ENCODE measurements around the gene DCP1B. TPM values are rescaled to one million over a fixed set of nuclear protein-coding genes. Genes with fewer than 3 reads are reported as not detected.

DCP1B gene
- total and polyA plus RNA-seq, 2 experiments from 2014 or later, result 27.8 to 27.9 TPM

DNA sequence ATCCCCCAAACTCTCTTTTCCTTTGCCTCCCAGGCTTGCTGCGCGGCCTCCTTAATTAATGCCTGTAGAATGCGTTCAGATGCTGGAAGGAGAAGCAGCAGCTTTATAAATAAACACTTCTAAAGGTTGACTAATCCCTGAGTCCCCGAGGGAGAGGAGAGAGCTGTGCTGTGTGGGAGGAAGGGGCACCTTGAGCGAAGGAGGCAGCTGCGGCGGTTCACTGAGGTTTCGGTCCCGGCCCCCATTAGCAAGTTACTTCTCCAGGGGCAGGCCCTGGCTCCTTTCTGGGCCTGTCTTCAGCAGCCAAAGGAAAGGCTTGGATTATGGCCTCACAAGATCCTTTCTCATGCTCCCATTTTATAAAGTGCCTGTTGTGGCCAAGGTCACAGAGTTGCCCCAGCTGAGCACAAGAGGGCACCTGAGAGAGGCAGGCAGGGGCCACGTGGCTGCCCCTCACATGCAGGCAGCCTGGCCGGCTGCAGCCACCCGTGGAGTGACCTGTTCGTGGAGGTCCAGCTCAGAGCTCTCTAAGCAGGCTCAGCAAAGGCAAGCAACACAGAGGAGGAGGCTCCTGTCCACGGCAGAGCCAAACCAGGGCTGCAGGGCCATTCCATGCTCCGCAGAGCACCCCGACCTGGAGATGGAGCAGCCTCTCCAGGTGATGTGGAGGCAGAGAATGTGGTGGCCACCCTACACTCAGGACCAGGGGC lies 70.8 kb downstream of the DCP1B start:
- H3K27me3 ChIP-seq, result no peaks in the 10 kb centered on the region
- H3K4me1 ChIP-seq (ENCODE audit: low read depth), result peaks cover under 1% of the 10 kb centered on the region
- no peaks in the 10 kb centered on the region for H3K9me3 ChIP-seq (ENCODE audit: low read depth)
- no peak overlapping the region for H3K27ac ChIP-seq
- DNase-seq (ENCODE audit: low read depth in 1 of 2, low spot score in 1 of 2), result no peak
- TF ChIP-seq, protein P1, sequence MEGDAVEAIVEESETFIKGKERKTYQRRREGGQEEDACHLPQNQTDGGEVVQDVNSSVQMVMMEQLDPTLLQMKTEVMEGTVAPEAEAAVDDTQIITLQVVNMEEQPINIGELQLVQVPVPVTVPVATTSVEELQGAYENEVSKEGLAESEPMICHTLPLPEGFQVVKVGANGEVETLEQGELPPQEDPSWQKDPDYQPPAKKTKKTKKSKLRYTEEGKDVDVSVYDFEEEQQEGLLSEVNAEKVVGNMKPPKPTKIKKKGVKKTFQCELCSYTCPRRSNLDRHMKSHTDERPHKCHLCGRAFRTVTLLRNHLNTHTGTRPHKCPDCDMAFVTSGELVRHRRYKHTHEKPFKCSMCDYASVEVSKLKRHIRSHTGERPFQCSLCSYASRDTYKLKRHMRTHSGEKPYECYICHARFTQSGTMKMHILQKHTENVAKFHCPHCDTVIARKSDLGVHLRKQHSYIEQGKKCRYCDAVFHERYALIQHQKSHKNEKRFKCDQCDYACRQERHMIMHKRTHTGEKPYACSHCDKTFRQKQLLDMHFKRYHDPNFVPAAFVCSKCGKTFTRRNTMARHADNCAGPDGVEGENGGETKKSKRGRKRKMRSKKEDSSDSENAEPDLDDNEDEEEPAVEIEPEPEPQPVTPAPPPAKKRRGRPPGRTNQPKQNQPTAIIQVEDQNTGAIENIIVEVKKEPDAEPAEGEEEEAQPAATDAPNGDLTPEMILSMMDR (IDR thresholded peaks at IDR 0.05; ENCODE audit: low read depth, low read length), result no peak
- H3K4me3 ChIP-seq, result no peak overlapping the region
- H3K36me3 ChIP-seq, result no peaks in the 10 kb centered on the region

DNA sequence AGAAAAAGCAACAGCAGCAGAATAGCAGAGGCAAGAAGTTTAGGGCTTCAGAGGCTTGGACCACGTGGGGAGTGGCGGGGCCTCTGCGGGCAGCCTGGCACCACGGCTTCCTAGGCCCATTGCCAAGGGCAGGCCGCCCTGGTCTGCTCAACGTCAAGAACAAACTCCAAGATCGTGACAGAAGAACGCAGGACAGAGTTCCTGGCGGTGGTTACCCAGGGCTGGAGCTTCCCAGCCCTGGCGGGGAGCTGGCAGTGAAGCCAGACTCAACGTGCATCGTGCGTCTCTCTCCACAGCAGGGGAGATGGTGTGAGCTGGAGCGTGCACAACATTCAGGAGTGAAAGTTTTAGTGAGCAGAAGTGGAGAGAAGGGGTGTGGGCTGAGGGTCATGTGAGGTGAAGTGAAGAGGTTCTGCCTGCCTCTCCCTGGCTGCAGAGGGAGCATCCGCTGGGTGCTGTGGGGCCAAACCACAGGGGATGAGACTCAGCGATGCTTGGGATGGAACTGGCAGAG lies 71.9 kb downstream of the DCP1B start:
- Histone ChIP-seq H3K27me3 (no peaks in the 10 kb centered on the region), H3K4me3 (no peak overlapping the region), H3K4me1 (ENCODE audit: low read depth) (peaks cover 11% of the 10 kb centered on the region), H3K36me3 (no peaks in the 10 kb centered on the region), H3K9me3 (ENCODE audit: low read depth) (no peaks in the 10 kb centered on the region), H3K27ac (peak overlapping the region; percentile 1)
- TF ChIP-seq, protein P1 (IDR thresholded peaks at IDR 0.05; ENCODE audit: low read depth, low read length), result no peak
- peak in 1 of 2 donors; percentile 16 for DNase-seq (ENCODE audit: low read depth in 1 of 2, low spot score in 1 of 2)

DNA sequence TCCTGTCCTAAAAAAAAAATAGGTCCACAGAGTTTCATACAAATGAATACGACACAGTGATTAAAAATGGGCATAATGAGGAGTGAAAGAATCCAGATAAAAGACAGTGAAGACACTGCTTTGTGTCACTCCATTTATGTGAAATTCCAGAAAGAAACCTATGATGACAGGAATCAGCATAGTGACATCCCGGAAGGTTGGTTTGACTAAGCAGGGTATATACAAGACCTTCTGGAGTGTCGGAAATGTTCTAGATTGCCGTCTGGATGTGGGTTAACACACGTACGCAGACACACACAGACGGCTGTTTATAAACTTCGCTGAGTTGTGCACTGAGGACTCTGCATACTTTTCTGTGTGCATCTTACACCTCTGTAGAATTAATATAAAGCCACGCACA lies 72.6 kb downstream of the DCP1B start:
- no peak overlapping the region for H3K27ac ChIP-seq
- H3K4me3 ChIP-seq, result no peak overlapping the region
- no peaks in the 10 kb centered on the region for H3K27me3 ChIP-seq
- no peak for DNase-seq (ENCODE audit: low read depth in 1 of 2, low spot score in 1 of 2)
- no peaks in the 10 kb centered on the region for H3K9me3 ChIP-seq (ENCODE audit: low read depth)
- TF ChIP-seq, protein P1 (IDR thresholded peaks at IDR 0.05; ENCODE audit: low read depth, low read length), result no peak
- H3K4me1 ChIP-seq (ENCODE audit: low read depth), result peaks cover 11% of the 10 kb centered on the region
- H3K36me3 ChIP-seq, result no peaks in the 10 kb centered on the region

DNA sequence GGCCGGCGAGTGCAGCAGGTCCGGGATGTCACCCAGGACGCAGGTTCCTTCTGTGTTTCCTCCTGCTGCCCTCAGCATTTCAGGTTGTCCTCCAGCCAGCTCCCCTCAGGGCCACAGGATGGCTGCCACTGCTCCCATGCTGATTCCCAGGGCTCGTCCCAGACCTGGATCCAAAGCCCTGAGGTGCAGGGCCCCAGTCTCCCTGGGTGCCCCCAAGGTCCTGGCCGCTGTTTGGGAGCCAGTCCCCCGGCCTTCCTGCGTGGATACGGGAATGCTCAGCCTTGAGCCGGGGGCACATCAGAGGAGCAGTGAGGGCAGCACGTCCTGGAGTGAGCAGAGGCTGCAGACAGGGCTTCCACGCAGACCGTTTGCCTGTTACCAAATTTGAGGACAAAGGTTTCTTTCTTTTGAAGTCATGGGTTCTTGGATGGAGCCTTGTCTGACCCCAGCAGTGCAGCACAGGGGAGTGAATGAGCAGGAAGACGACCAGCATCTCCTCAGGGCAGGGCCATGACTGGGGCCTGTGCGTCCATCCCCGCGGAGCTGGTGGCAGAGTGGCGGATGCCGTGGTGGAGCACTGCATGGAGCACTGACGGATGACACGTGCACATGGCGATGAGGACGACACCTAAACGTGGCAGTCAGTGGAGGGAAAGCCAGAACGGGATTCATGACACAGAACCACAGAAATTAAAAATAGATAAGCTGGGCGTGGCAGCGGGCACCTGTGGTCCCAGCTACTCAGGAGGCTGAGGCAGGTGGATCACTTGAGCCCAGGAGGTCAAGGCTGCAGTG lies 73.3 kb downstream of the DCP1B start:
- Histone ChIP-seq H3K9me3 (ENCODE audit: low read depth) (no peaks in the 10 kb centered on the region), H3K4me1 (ENCODE audit: low read depth) (peaks cover 11% of the 10 kb centered on the region), H3K4me3 (no peak overlapping the region), H3K36me3 (no peaks in the 10 kb centered on the region), H3K27ac (no peak overlapping the region), H3K27me3 (no peaks in the 10 kb centered on the region)
- TF ChIP-seq, protein P1 (IDR thresholded peaks at IDR 0.05; ENCODE audit: low read depth, low read length), result no peak
- no peak for DNase-seq (ENCODE audit: low read depth in 1 of 2, low spot score in 1 of 2)

DNA sequence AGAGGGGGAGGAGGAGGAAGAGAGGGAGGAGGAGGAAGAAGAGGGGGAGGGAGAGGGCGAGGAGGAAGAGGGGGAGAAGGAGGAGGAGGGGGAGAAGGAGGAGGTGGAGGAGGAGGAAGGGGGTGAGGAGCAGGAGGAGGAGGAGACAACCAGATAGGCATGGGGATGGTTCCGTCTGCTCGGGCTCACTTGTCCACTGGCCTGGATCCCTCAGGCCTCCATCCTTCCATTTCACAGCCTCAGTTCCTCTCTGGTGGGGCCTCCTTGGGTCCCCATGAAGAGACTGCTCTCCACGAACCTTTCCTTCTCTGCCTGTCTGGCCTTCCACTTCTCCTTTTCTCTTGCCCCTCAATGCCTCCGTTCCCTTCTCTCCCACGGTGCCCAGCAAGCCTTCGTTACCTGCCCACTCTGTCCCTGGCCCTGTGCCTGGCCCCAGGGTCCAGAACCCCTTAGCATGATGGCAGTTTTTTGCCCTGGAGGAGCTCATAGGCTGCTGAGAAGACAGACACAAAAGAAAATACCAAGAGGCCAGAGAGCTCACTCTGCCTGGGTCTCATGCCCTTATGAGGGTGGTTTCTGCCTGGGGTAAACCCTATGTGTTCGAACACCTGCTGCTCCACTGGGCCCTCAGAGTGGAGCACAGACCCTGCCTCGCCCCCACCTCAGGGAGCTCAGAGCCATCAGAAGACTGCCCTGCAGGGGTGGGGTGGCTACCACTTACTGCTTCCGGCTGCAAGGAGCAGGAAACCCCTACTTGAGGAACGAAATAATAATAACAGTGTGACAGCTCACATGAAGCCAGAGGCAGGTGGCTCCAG lies 74.1 kb downstream of the DCP1B start:
- TF ChIP-seq, protein P1 (IDR thresholded peaks at IDR 0.05; ENCODE audit: low read depth, low read length), result no peak
- Histone ChIP-seq H3K27ac (no peak overlapping the region), H3K36me3 (no peaks in the 10 kb centered on the region), H3K4me1 (ENCODE audit: low read depth) (peaks cover 11% of the 10 kb centered on the region), H3K4me3 (no peak overlapping the region), H3K9me3 (ENCODE audit: low read depth) (no peaks in the 10 kb centered on the region), H3K27me3 (no peaks in the 10 kb centered on the region)
- no peak for DNase-seq (ENCODE audit: low read depth in 1 of 2, low spot score in 1 of 2)
